Activated CD4-positive, alpha-beta memory T cell treated with anti-CD3 and anti-CD28 coated beads, Interleukin-2, amount 10 ng/mL, durations not matched to agents 7 days and 5 days (primary cell): Measurements from ENCODE around the gene KRT6A. TPM values are rescaled to one million over a fixed set of nuclear protein-coding genes. Genes with fewer than 3 reads are reported as not detected.
"Not testable (repeated sequence)": the region's sequence is repeated elsewhere in the genome, so short reads cannot be mapped to it uniquely, and the experiment has no call there.

Experiments
- CTCF ChIA-PET: fragments of 350-600 bp; sonication (Branson Sonifier 250); formaldehyde crosslinking; loops from one replicate; lab custom pipeline; 2021; ENCODE audit warnings: antibody characterized with exemption, inconsistent platforms; lab: Charles Lee
- POLR2A ChIA-PET: fragments of 350-600 bp; sonication (Branson Sonifier 250); formaldehyde crosslinking; loops from one replicate; lab custom pipeline; 2021; ENCODE audit warnings: antibody characterized with exemption; lab: Charles Lee
- DNase-seq: peaks from one replicate; pipeline ENCODE4 v3.0.0-alpha.2; 2020
- H3K27ac Mint-ChIP-seq: one replicate; pipeline ENCODE4 v1.8.0; 2021; ENCODE audit warnings: mild to moderate bottlenecking, mixed read lengths
- H3K27me3 Mint-ChIP-seq: one replicate; pipeline ENCODE4 v1.8.0; 2021; ENCODE audit warnings: mixed read lengths
- H3K36me3 Mint-ChIP-seq: one replicate; pipeline ENCODE4 v1.8.0; 2021; ENCODE audit warnings: low read depth, mixed read lengths
- H3K4me1 Mint-ChIP-seq: one replicate; pipeline ENCODE4 v1.8.0; 2021; ENCODE audit warnings: mixed read lengths
- H3K4me3 Mint-ChIP-seq: one replicate; pipeline ENCODE4 v1.8.0; 2021; ENCODE audit warnings: mild to moderate bottlenecking, mixed read lengths
- H3K9me3 Mint-ChIP-seq: one replicate; pipeline ENCODE4 v1.8.0; 2021; ENCODE audit warnings: mixed read lengths
- total RNA-seq, 2 experiments: library from RNA; stranded (reverse); gene quantifications; one replicate each; pipeline ENCODE4 v1.2.3, GENCODE V29; 2021

The KRT6A gene
- total RNA-seq, 2 experiments from 2014 or later = not detected

GRCh38 chr12:52491495-52491894 lies 1.6 kb downstream of the KRT6A start:
- H3K4me3 Mint-ChIP-seq, H3K27ac Mint-ChIP-seq, H3K36me3 Mint-ChIP-seq, CTCF ChIA-PET, H3K4me1 Mint-ChIP-seq, POLR2A ChIA-PET, DNase-seq, H3K9me3 Mint-ChIP-seq: not testable (repeated sequence)
- peaks cover 25% of the 10 kb centered on the region for H3K27me3 Mint-ChIP-seq

GRCh38 chr12:52488736-52489135 lies 4.3 kb downstream of the KRT6A start:
- Mint-ChIP-seq H3K27ac (no peak overlapping the region), H3K4me3 (no peak overlapping the region), H3K9me3 (peaks cover 4% of the 10 kb centered on the region), H3K4me1 (no peaks in the 10 kb centered on the region), H3K27me3 (peaks cover 29% of the 10 kb centered on the region), H3K36me3 (no peaks in the 10 kb centered on the region)
- CTCF ChIA-PET = no interaction called here
- POLR2A ChIA-PET = no interaction called here
- DNase-seq = no peak

GRCh38 chr12:52487744-52488443 lies 5.2 kb downstream of the KRT6A start:
- CTCF ChIA-PET, H3K4me1 Mint-ChIP-seq, H3K4me3 Mint-ChIP-seq, DNase-seq, H3K27ac Mint-ChIP-seq, H3K9me3 Mint-ChIP-seq, POLR2A ChIA-PET, H3K36me3 Mint-ChIP-seq: not testable (repeated sequence)
- H3K27me3 Mint-ChIP-seq = peaks cover 34% of the 10 kb centered on the region

- no peaks in the 10 kb centered on the region for H3K36me3 Mint-ChIP-seq
- peaks cover 37% of the 10 kb centered on the region for H3K27me3 Mint-ChIP-seq
These were observed 5.8 kb downstream of the KRT6A start for GRCh38 chr12:52487211-52487610.

GRCh38 chr12:52486166-52487105 lies 6.6 kb downstream of the KRT6A start:
- POLR2A ChIA-PET = no interaction called here
- CTCF ChIA-PET = no interaction called here
- DNase-seq = no peak
- H3K36me3 Mint-ChIP-seq = no peaks in the 10 kb centered on the region
- no peak overlapping the region for H3K4me3 Mint-ChIP-seq
- peaks cover 4% of the 10 kb centered on the region for H3K9me3 Mint-ChIP-seq
- peaks cover 41% of the 10 kb centered on the region for H3K27me3 Mint-ChIP-seq
- H3K4me1 Mint-ChIP-seq = no peaks in the 10 kb centered on the region
- no peak overlapping the region for H3K27ac Mint-ChIP-seq

More at GRCh38 chr12:52487211-52487610, 5.8 kb downstream of the KRT6A start:
- ChIA-PET POLR2A (no interaction called here), CTCF (no interaction called here)
- no peak for DNase-seq
- no peak overlapping the region for H3K27ac Mint-ChIP-seq
- no peak overlapping the region for H3K4me3 Mint-ChIP-seq
- H3K9me3 Mint-ChIP-seq = peaks cover 4% of the 10 kb centered on the region
- H3K4me1 Mint-ChIP-seq = no peaks in the 10 kb centered on the region

- H3K27ac Mint-ChIP-seq = no peak overlapping the region
- no peaks in the 10 kb centered on the region for H3K36me3 Mint-ChIP-seq
- H3K4me1 Mint-ChIP-seq = no peaks in the 10 kb centered on the region
- CTCF ChIA-PET = no interaction called here
- peaks cover 5% of the 10 kb centered on the region for H3K9me3 Mint-ChIP-seq
- no peak overlapping the region for H3K4me3 Mint-ChIP-seq
- H3K27me3 Mint-ChIP-seq = peaks cover 50% of the 10 kb centered on the region
- POLR2A ChIA-PET = no interaction called here
- no peak for DNase-seq
These were observed 13.0 kb downstream of the KRT6A start for GRCh38 chr12:52480073-52480472.

- Mint-ChIP-seq H3K4me3 (no peak overlapping the region), H3K4me1 (no peaks in the 10 kb centered on the region), H3K27ac (no peak overlapping the region), H3K27me3 (peaks cover 30% of the 10 kb centered on the region), H3K36me3 (no peaks in the 10 kb centered on the region), H3K9me3 (peaks cover 2% of the 10 kb centered on the region)
- ChIA-PET POLR2A (no interaction called here), CTCF (no interaction called here)
- DNase-seq = no peak
These were observed 15.4 kb downstream of the KRT6A start for GRCh38 chr12:52477651-52478050.

- Mint-ChIP-seq H3K27ac (no peak overlapping the region), H3K36me3 (no peaks in the 10 kb centered on the region), H3K4me3 (no peak overlapping the region), H3K4me1 (no peaks in the 10 kb centered on the region), H3K9me3 (peaks cover 2% of the 10 kb centered on the region), H3K27me3 (peaks cover 23% of the 10 kb centered on the region)
- CTCF ChIA-PET = no interaction called here
- DNase-seq = no peak
- POLR2A ChIA-PET = no interaction called here
These were observed 18.8 kb downstream of the KRT6A start for GRCh38 chr12:52474212-52474611.

GRCh38 chr12:52473768-52474167 lies 19.3 kb downstream of the KRT6A start, which contains the start of gene KRT6C:
TSS of gene KRT6C (minus strand) at chr12:52473805. CDS start at chr12:52473737, 68 bp downstream.
- Mint-ChIP-seq H3K27ac (no peak within 1 kb of the TSS), H3K9me3 (peaks cover 2% of the 10 kb centered on the region), H3K27me3 (peaks cover 23% of the 10 kb centered on the region), H3K4me3 (no peak within 1 kb of the TSS), H3K36me3 (no peaks in the 10 kb centered on the region), H3K4me1 (no peaks in the 10 kb centered on the region)
- DNase-seq = no peak
- POLR2A ChIA-PET = no interaction called here
- CTCF ChIA-PET = no interaction called here

GRCh38 chr12:52469853-52470252 lies 23.2 kb downstream of the KRT6A start:
- Mint-ChIP-seq H3K4me1 (no peaks in the 10 kb centered on the region), H3K36me3 (no peaks in the 10 kb centered on the region), H3K27me3 (peaks cover 15% of the 10 kb centered on the region), H3K27ac (no peak overlapping the region), H3K4me3 (no peak overlapping the region), H3K9me3 (no peaks in the 10 kb centered on the region)
- CTCF ChIA-PET = no interaction called here
- DNase-seq = no peak
- POLR2A ChIA-PET = no interaction called here

- Mint-ChIP-seq H3K27me3 (peaks cover 32% of the 10 kb centered on the region), H3K36me3 (no peaks in the 10 kb centered on the region), H3K27ac (no peak overlapping the region), H3K4me3 (no peak overlapping the region), H3K9me3 (no peaks in the 10 kb centered on the region), H3K4me1 (no peaks in the 10 kb centered on the region)
- ChIA-PET CTCF (no interaction called here), POLR2A (no interaction called here)
- no peak for DNase-seq
These were observed 28.2 kb downstream of the KRT6A start for GRCh38 chr12:52464897-52465296.

- ChIA-PET POLR2A (no interaction called here), CTCF (no interaction called here)
These were observed 31.4 kb downstream of the KRT6A start for GRCh38 chr12:52461693-52462092.

GRCh38 chr12:52458861-52459260 lies 34.2 kb downstream of the KRT6A start:
- no peak for DNase-seq
- Mint-ChIP-seq H3K4me1 (peaks cover 10% of the 10 kb centered on the region), H3K36me3 (no peaks in the 10 kb centered on the region), H3K4me3 (no peak overlapping the region), H3K27me3 (peaks cover 37% of the 10 kb centered on the region), H3K9me3 (no peaks in the 10 kb centered on the region), H3K27ac (no peak overlapping the region)
- ChIA-PET CTCF (no interaction called here), POLR2A (no interaction called here)

More at GRCh38 chr12:52461693-52462092, 31.4 kb downstream of the KRT6A start:
- H3K27me3 Mint-ChIP-seq = peaks cover 37% of the 10 kb centered on the region
- H3K36me3 Mint-ChIP-seq = no peaks in the 10 kb centered on the region
- H3K9me3 Mint-ChIP-seq = no peaks in the 10 kb centered on the region
- no peaks in the 10 kb centered on the region for H3K4me1 Mint-ChIP-seq
- no peak for DNase-seq
- no peak overlapping the region for H3K4me3 Mint-ChIP-seq
- H3K27ac Mint-ChIP-seq = no peak overlapping the region
